HCT116 (cell line): ENCODE measurements around the gene NUP43. TPM values are rescaled to one million over a fixed set of nuclear protein-coding genes. Genes with fewer than 3 reads are reported as not detected.

Experiments used
- ATAC-seq: fragments of 200-7000 bp; cut with Tn5 transposase; 2 replicates; pipeline ENCODE4 v1.9.1; 2020; ENCODE audit warnings: mild to moderate bottlenecking, moderate library complexity
- BruUV-seq: library from RNA; stranded (reverse); fragments of 400-500 nt; replicated peaks from 2 replicates; lab custom pipeline; 2021; lab: Mats Ljungman, UMichigan
- CTCF ChIA-PET: fragments of 300-600 bp; sonication (Branson Sonifier 250); formaldehyde crosslinking; loops from one replicate; lab custom pipeline; 2021; ENCODE audit warnings: antibody characterized with exemption; lab: Charles Lee
- POLR2A ChIA-PET: fragments of 300-600, 350-600 bp; sonication (Branson Sonifier 250); formaldehyde crosslinking; loops from one replicate; lab custom pipeline; 2021; ENCODE audit warnings: antibody characterized with exemption; lab: Charles Lee
- RAD21 ChIA-PET, 2 experiments: fragments of 300-600 bp; sonication (Branson Sonifier 250); formaldehyde crosslinking; loops; one replicate each; lab custom pipeline; 2023; ENCODE audit warnings: low total read pairs in 2 of 2; ENCODE audit not compliant: uncharacterized antibody in 2 of 2, unreplicated experiment in 2 of 2, low non-redundant PET in 1 of 2; lab: Charles Lee
- DNase-seq: peaks from one replicate; pipeline ENCODE4 v3.0.0-alpha.2; 2010; ENCODE audit warnings: low read depth, low spot score
- H2AFZ ChIP-seq: fragments of 200-600 bp; shearing (Covaris generic), sonication (generic); 2 replicates; pipeline ENCODE4 v1.6.1; 2017; ENCODE audit warnings: low read depth, mixed run types, mixed read lengths, antibody characterized with exemption, low read length; ENCODE audit not compliant: poor library complexity, severe bottlenecking
- H3K27ac ChIP-seq: 2 replicates; pipeline ENCODE4 v1.5.1; 2012; ENCODE audit warnings: low read depth, low read length
- H3K27me3 ChIP-seq: fragments of 200-600 bp; sonication (generic); 2 replicates; pipeline ENCODE4 v1.6.1; 2016; ENCODE audit warnings: mixed run types, low read length, mixed read lengths; ENCODE audit not compliant: insufficient read depth
- H3K36me3 ChIP-seq, 2 experiments: fragments of 200-500 bp in 1 of 2; fragments of 200-600 bp in 1 of 2; sonication (Bioruptor generic) in 1 of 2; sonication (generic) in 1 of 2; 2 replicates each; pipeline versions ENCODE4 v1.5.1 to v1.6.1; 2014 to 2016; ENCODE audit warnings: low read length in 2 of 2, inconsistent platforms in 1 of 2, mixed read lengths in 1 of 2, mixed run types in 1 of 2; ENCODE audit not compliant: insufficient read depth in 2 of 2, control insufficient read depth in 1 of 2
- H3K4me1 ChIP-seq, 2 experiments: fragments of 200-600 bp in 1 of 2; sonication (generic) in 1 of 2; 2 replicates each; pipeline versions ENCODE4 v1.5.1 to v1.6.1; 2012 to 2017; ENCODE audit warnings: low read length in 2 of 2, inconsistent platforms in 1 of 2, mild to moderate bottlenecking in 1 of 2, mixed read lengths in 1 of 2, mixed run types in 1 of 2, moderate library complexity in 1 of 2; ENCODE audit not compliant: insufficient read depth in 2 of 2, control insufficient read depth in 1 of 2
- H3K4me2 ChIP-seq: fragments of 200-600 bp; sonication (generic); 2 replicates; pipeline ENCODE4 v1.6.1; 2017; ENCODE audit warnings: mixed run types, low read length, mixed read lengths
- H3K4me3 ChIP-seq, 2 experiments: fragments of 200-600 bp in 1 of 2; sonication (generic) in 1 of 2; replicated peaks in 1 of 2; 2 replicates each; pipeline ENCODE4 v1.5.1; 2011 to 2016; ENCODE audit warnings: low read length in 2 of 2, control low read depth in 1 of 2, low read depth in 1 of 2, mild to moderate bottlenecking in 1 of 2, mixed read lengths in 1 of 2, mixed run types in 1 of 2
- H3K79me2 ChIP-seq: fragments of 200-600 bp; sonication (generic); 2 replicates; pipeline ENCODE4 v1.6.1; 2017; ENCODE audit warnings: mild to moderate bottlenecking, mixed run types, low read length, moderate library complexity, mixed read lengths; ENCODE audit not compliant: insufficient read depth
- H3K9ac ChIP-seq: fragments of 200-600 bp; sonication (generic); 2 replicates; pipeline ENCODE4 v1.6.1; 2016; ENCODE audit warnings: low read length, mixed read lengths
- H3K9me2 ChIP-seq: fragments of 200-600 bp; sonication (generic), shearing (Covaris generic); 2 replicates; pipeline ENCODE4 v1.6.1; 2017; ENCODE audit warnings: mixed run types, mild to moderate bottlenecking, moderate library complexity; ENCODE audit not compliant: insufficient read depth
- H3K9me3 ChIP-seq, 2 experiments: fragments of 200-500 bp in 1 of 2; fragments of 200-600 bp in 1 of 2; sonication (Bioruptor generic) in 1 of 2; sonication (generic) in 1 of 2; 2 replicates each; pipeline ENCODE4 v1.6.1; 2014 to 2017; ENCODE audit warnings: low read length in 2 of 2, mixed read lengths in 2 of 2, inconsistent platforms in 1 of 2, low read depth in 1 of 2, mild to moderate bottlenecking in 1 of 2, mixed run types in 1 of 2, moderate library complexity in 1 of 2; ENCODE audit not compliant: control insufficient read depth in 1 of 2, insufficient read depth in 1 of 2
- H4K20me1 ChIP-seq: fragments of 200-600 bp; sonication (generic), shearing (Covaris generic); 2 replicates; pipeline ENCODE4 v1.6.1; 2017; ENCODE audit warnings: mixed run types, mild to moderate bottlenecking, moderate library complexity; ENCODE audit not compliant: insufficient read depth
- ATF3 ChIP-seq: IDR thresholded peaks from 2 replicates; pipeline ENCODE4 v1.6.1; 2012
- CEBPB ChIP-seq: IDR thresholded peaks from 2 replicates; pipeline ENCODE4 v1.6.1; 2012; ENCODE audit warnings: low read depth
- CTCF ChIP-seq, 3 experiments: fragments of 200-600 bp in 1 of 3; sonication (generic) in 1 of 3; IDR thresholded peaks in 2 of 3; conservative IDR thresholded peaks in 1 of 3; 2 replicates each; pipeline ENCODE4 v1.5.1; 2012 to 2017; ENCODE audit warnings: low read depth in 2 of 3, low read length in 2 of 3, antibody characterized with exemption in 1 of 3, borderline replicate concordance in 1 of 3, control low read depth in 1 of 3, mild to moderate bottlenecking in 1 of 3, mixed read lengths in 1 of 3, mixed run types in 1 of 3, moderate library complexity in 1 of 3; ENCODE audit not compliant: insufficient read depth in 1 of 3
- EGR1 ChIP-seq: IDR thresholded peaks from 2 replicates; pipeline ENCODE4 v1.6.1; 2012; ENCODE audit warnings: low read depth
- EZH2 ChIP-seq: fragments of 200-600 bp; sonication (generic); IDR thresholded peaks from 2 replicates; pipeline ENCODE4 v1.6.1; 2017; ENCODE audit warnings: antibody characterized with exemption, mixed run types
- EZH2phosphoT487 ChIP-seq: fragments of 200-600 bp; IDR thresholded peaks from 2 replicates; pipeline ENCODE4 v1.6.1; 2018; ENCODE audit warnings: antibody characterized with exemption, borderline replicate concordance
- FOSL1 ChIP-seq: IDR thresholded peaks from 2 replicates; pipeline ENCODE4 v1.6.1; 2012; ENCODE audit warnings: low read depth
- JUND ChIP-seq: IDR thresholded peaks from 2 replicates; pipeline ENCODE4 v1.6.1; 2012
- MAX ChIP-seq: IDR thresholded peaks from 2 replicates; pipeline ENCODE4 v1.6.1; 2012
- POLR2A ChIP-seq: IDR thresholded peaks from 2 replicates; pipeline ENCODE4 v1.7.0; 2011; ENCODE audit warnings: borderline replicate concordance; ENCODE audit not compliant: insufficient read depth, insufficient read length; ENCODE audit errors: extremely low read depth
- POLR2AphosphoS5 ChIP-seq: IDR thresholded peaks from 2 replicates; pipeline ENCODE4 v1.6.1; 2011; ENCODE audit warnings: mild to moderate bottlenecking, low read depth, low read length, moderate library complexity
- RAD21 ChIP-seq: IDR thresholded peaks from 2 replicates; pipeline ENCODE4 v1.6.1; 2012; ENCODE audit warnings: low read depth, mild to moderate bottlenecking
- SIN3A ChIP-seq: IDR thresholded peaks from 2 replicates; pipeline ENCODE4 v1.6.1; 2012; ENCODE audit warnings: low read depth
- SP1 ChIP-seq: IDR thresholded peaks from 2 replicates; pipeline ENCODE4 v1.6.1; 2012; ENCODE audit warnings: low read depth
- TCF7L2 ChIP-seq: IDR thresholded peaks from 2 replicates; pipeline ENCODE4 v1.7.0; 2011; ENCODE audit warnings: borderline replicate concordance, inconsistent platforms; ENCODE audit not compliant: insufficient read depth, insufficient read length; ENCODE audit errors: extremely low read depth
- YY1 ChIP-seq: IDR thresholded peaks from 2 replicates; pipeline ENCODE4 v1.6.1; 2011; ENCODE audit warnings: low read length, low read depth, moderate library complexity, mild to moderate bottlenecking; ENCODE audit not compliant: insufficient replicate concordance; ENCODE audit errors: extremely low read depth
- ZBTB33 ChIP-seq: IDR thresholded peaks from 2 replicates; pipeline ENCODE4 v1.6.1; 2011; ENCODE audit warnings: mild to moderate bottlenecking, low read length, moderate library complexity; ENCODE audit not compliant: insufficient replicate concordance; ENCODE audit errors: extremely low read depth
- ZFX ChIP-seq: fragments of 450-650 bp; IDR thresholded peaks from 2 replicates; pipeline ENCODE4 v1.6.1; 2017
- intact Hi-C: fragments of 100-400 bp; cut with micrococcal nuclease; formaldehyde crosslinking; loops from 2 replicates; pipeline ENCODE4 v1.10.0; 2022
- total RNA-seq: library from RNA; stranded (reverse); gene quantifications from one replicate; pipeline ENCODE4 v1.2.1, GENCODE V29; 2021; ENCODE audit not compliant: unreplicated experiment

NUP43 gene
- total RNA-seq, 1 experiment from 2014 or later, result 51.0 TPM

GRCh38 chr6:149729824-149730223, 16.5 kb downstream of the NUP43 start (continued):
- TF ChIP-seq RAD21 (no peak), ZFX (no peak), CTCF (IDR thresholded peaks at IDR 0.05 in 2 of 3, conservative IDR thresholded peaks at IDR 0.05 in 1 of 3; ENCODE audit: borderline replicate concordance in 1 of 3, insufficient read depth in 1 of 3, low read depth in 2 of 3, low read length in 2 of 3) (no peak), ATF3 (no peak), JUND (no peak)

- Histone ChIP-seq H2AFZ (no peak overlapping the region), H3K4me2 (no peak overlapping the region), H3K9me2 (no peaks in the 10 kb centered on the region), H3K4me3 (no peak overlapping the region), H3K36me3 (peaks cover 32 to 34% of the 10 kb centered on the region in 2 experiments), H3K9ac (no peak overlapping the region), H3K9me3 (no peaks in the 10 kb centered on the region), H3K79me2 (no peaks in the 10 kb centered on the region), H3K4me1 (no peaks in the 10 kb centered on the region), H3K27me3 (no peaks in the 10 kb centered on the region), H3K27ac (no peak overlapping the region), H4K20me1 (0 out of 2 replicates have a peak, but pooled peaks cover 5% of the 10 kb centered on the region)
- RAD21 ChIA-PET, result no interaction called here
- no TSS peak for BruUV-seq
- ATAC-seq (no peak), DNase-seq (no peak)
- POLR2A ChIA-PET, result no interaction called here
- CTCF ChIA-PET, result no interaction called here
- intact Hi-C loops, result no loop called here
- TF ChIP-seq MAX, result no peak
- TF ChIP-seq EGR1, result no peak
- no peak for TF ChIP-seq FOSL1
- no peak for TF ChIP-seq POLR2AphosphoS5
- no peak for TF ChIP-seq RAD21
- TF ChIP-seq SP1, result no peak
- no peak for TF ChIP-seq POLR2A
- TF ChIP-seq TCF7L2, result no peak
- TF ChIP-seq CTCF (IDR thresholded peaks at IDR 0.05 in 2 of 3, conservative IDR thresholded peaks at IDR 0.05 in 1 of 3; ENCODE audit: borderline replicate concordance in 1 of 3, insufficient read depth in 1 of 3, low read depth in 2 of 3, low read length in 2 of 3), result no peak
- TF ChIP-seq ATF3, result no peak
- TF ChIP-seq EZH2, result no peak
- TF ChIP-seq ZBTB33, result no peak
- no peak for TF ChIP-seq EZH2phosphoT487
- TF ChIP-seq SIN3A, result no peak
- TF ChIP-seq CEBPB, result no peak
- no peak for TF ChIP-seq YY1
Observed at GRCh38 chr6:149728499-149729234, 17.7 kb downstream of the NUP43 start.
